Measurements from ENCODE around the gene NEURL1B. TPM values are rescaled to one million over a fixed set of nuclear protein-coding genes. Genes with fewer than 3 reads are reported as not detected.
A peak's percentile ranks its signal among the peaks of the same experiment; 100 is the strongest.

Gene NEURL1B
- total and polyA plus RNA-seq, 4 experiments from 2014 or later, result 0.02 to 0.20 (median 0.08) TPM; not detected in 1

DNA sequence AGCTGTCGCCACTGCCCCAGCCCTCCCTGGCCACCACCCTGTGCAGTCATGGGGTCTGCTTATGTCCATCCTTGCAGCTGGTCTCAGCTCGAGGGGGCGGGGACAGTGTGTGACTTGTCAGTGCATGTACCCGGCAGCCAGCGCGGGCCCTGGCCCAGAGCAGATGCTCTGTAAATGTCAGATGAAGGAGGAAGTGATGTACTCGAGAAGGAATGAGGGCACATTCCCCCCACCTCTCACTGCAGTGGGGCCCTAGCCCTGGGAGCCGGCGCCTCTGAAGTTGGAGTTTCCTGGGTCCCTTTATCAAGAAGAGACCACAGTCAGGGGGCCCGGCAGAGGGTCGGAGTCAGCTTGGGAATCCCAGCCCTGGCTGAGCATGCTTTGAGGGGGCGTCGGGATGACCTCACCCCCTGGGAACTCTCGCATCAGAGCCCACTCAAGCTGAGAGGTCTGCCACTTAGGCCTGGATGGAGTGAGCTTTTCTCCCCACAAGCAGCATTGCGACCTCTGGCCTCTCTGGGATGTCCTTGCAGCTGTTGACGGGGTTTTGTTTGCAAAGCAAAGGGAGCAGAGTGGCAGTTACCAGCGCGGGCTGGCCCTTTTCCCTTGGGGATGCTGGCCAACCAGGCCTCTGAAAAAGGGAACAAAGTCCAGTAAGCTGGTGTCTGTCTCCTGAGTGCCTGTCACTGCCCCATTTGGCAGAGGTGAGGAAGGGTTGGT, 19.0 kb downstream of the NEURL1B start:
- no peak for DNase-seq

DNA sequence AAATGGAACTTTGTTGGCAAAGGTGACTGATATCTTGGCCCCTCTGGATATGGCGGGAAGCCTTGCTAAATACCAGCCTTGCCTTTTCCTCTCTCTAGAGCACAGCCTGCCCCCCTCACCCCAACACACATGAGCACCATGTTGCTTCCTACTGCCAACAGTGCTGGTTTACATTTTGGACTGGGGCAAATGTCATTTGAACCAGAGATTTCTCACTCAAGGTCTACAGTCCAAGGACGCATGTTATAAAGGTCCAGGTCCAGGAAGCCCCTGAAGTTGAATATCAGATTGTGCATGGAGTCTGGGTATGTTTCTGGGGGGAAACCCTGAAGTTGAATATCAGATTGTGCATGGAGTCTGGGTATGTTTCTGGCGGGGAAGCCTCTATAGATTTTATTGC, 19.9 kb downstream of the NEURL1B start:
- peaks cover 0 to 5% of the 10 kb centered on the region in 2 donors for H3K27me3 Mint-ChIP-seq
- intact Hi-C loops (cut with micrococcal nuclease), result no loop called here
- Histone ChIP-seq H3K27me3 (ENCODE audit: insufficient read depth, low read length) (no peaks in the 10 kb centered on the region), H3K36me3 (ENCODE audit: insufficient read depth, low read length) (no peaks in the 10 kb centered on the region), H3K27ac (ENCODE audit: low read depth, low read length) (no peak overlapping the region), H3K9me3 (ENCODE audit: control insufficient read depth in 1 of 2, low read length in 2 of 2) (no peaks in the 10 kb centered on the region), H3K4me1 (ENCODE audit: insufficient read depth, low read length) (no peaks in the 10 kb centered on the region), H3K4me3 (ENCODE audit: low read length in 2 of 2) (no peak overlapping the region)
- DNase-seq, result no peak
- H3K4me1 Mint-ChIP-seq, result no peaks in the 10 kb centered on the region
- H3K4me3 Mint-ChIP-seq, result no peak overlapping the region
- H3K9me3 Mint-ChIP-seq, result peaks cover 1 to 15% (median 8%) of the 10 kb centered on the region in 8 donors
- H3K27ac Mint-ChIP-seq, result no peak overlapping the region
- POLR2A ChIA-PET (ENCODE audit: partially characterized antibody), result no interaction called here
- CTCF ChIA-PET (ENCODE audit: partially characterized antibody), result no interaction called here
- no peaks in the 10 kb centered on the region for H3K36me3 Mint-ChIP-seq

More for the DNA sequence above, 19.0 kb downstream of the NEURL1B start:
- Histone ChIP-seq H3K4me3 (ENCODE audit: low read length in 2 of 2) (no peak overlapping the region), H3K4me1 (ENCODE audit: insufficient read depth, low read length) (no peaks in the 10 kb centered on the region), H3K36me3 (ENCODE audit: insufficient read depth, low read length) (no peaks in the 10 kb centered on the region), H3K27ac (ENCODE audit: low read depth, low read length) (no peak overlapping the region), H3K27me3 (ENCODE audit: insufficient read depth, low read length) (no peaks in the 10 kb centered on the region), H3K9me3 (ENCODE audit: control insufficient read depth in 1 of 2, low read length in 2 of 2) (no peaks in the 10 kb centered on the region)
- intact Hi-C loops (cut with micrococcal nuclease), result no loop called here
- peaks cover 0 to 7% of the 10 kb centered on the region in 2 donors for H3K27me3 Mint-ChIP-seq
- H3K27ac Mint-ChIP-seq, result no peak overlapping the region
- H3K9me3 Mint-ChIP-seq, result peaks cover 3 to 24% (median 15%) of the 10 kb centered on the region in 8 donors
- ChIA-PET CTCF (ENCODE audit: partially characterized antibody) (no interaction called here), POLR2A (ENCODE audit: partially characterized antibody) (interaction anchor here (1.2 kb wide), 1 partner anchor 20 kb away, joined by 3 read pairs; no protein-coding TSS in a partner anchor)
- no peaks in the 10 kb centered on the region for H3K4me1 Mint-ChIP-seq
- no peaks in the 10 kb centered on the region for H3K36me3 Mint-ChIP-seq
- H3K4me3 Mint-ChIP-seq, result no peak overlapping the region

DNA sequence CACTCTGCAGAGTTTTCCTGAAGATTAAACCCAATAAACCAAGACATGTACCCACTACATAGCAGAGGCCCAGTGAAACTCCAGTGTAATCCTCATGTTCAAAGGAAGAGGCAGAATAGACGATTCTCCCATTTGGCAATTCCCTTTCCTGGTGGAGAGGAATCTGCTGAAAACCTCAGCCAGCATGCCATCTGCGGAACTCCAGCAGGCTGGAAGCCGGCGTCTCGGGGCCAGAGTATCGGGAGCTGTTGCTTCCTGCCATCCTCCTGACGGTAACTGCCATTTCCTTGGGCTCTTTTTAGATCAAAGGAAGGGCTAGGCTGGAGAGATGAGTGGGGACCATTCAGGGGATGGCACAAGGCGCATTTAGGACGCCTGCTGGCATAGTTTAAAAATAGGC, 20.5 kb downstream of the NEURL1B start:
- no peaks in the 10 kb centered on the region for H3K9me3 ChIP-seq (ENCODE audit: control insufficient read depth in 1 of 2, low read length in 2 of 2)
- ChIA-PET POLR2A (ENCODE audit: partially characterized antibody) (no interaction called here), CTCF (ENCODE audit: partially characterized antibody) (no interaction called here)
- H3K4me3 ChIP-seq (ENCODE audit: low read length in 2 of 2), result no peak overlapping the region
- H3K27ac Mint-ChIP-seq, result no peak overlapping the region
- peaks cover 0 to 4% of the 10 kb centered on the region in 2 donors for H3K27me3 Mint-ChIP-seq
- intact Hi-C loops (cut with micrococcal nuclease), result no loop called here
- H3K4me1 Mint-ChIP-seq, result no peaks in the 10 kb centered on the region
- H3K9me3 Mint-ChIP-seq, result peaks cover 0 to 11% (median 6%) of the 10 kb centered on the region in 8 donors
- H3K4me1 ChIP-seq (ENCODE audit: insufficient read depth, low read length), result no peaks in the 10 kb centered on the region
- no peaks in the 10 kb centered on the region for H3K27me3 ChIP-seq (ENCODE audit: insufficient read depth, low read length)
- H3K36me3 Mint-ChIP-seq, result no peaks in the 10 kb centered on the region
- DNase-seq, result no peak
- H3K27ac ChIP-seq (ENCODE audit: low read depth, low read length), result no peak overlapping the region
- H3K4me3 Mint-ChIP-seq, result no peak overlapping the region
- H3K36me3 ChIP-seq (ENCODE audit: insufficient read depth, low read length), result no peaks in the 10 kb centered on the region

DNA sequence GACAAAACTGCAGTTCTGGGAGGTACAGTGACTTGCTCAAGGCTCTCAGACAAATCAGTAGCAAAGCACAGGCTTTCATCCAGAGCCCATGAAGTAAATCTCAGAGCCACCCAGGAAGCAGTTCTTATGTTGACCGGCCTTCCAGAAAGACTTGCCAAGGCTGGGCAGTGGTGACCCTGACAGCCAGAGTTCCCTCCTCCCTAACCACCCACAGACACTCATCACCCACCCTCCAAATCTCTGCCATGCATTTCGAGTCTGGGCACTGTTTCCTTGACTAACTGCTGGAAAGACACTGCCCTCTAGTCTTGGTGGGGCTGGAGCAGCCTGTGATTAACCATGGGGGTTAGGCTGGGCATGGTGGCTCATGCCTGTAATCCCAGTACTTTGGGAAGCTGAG, 21.5 kb downstream of the NEURL1B start:
- Histone ChIP-seq H3K9me3 (ENCODE audit: control insufficient read depth in 1 of 2, low read length in 2 of 2) (no peaks in the 10 kb centered on the region), H3K27me3 (ENCODE audit: insufficient read depth, low read length) (no peaks in the 10 kb centered on the region), H3K27ac (ENCODE audit: low read depth, low read length) (no peak overlapping the region), H3K4me3 (ENCODE audit: low read length in 2 of 2) (no peak overlapping the region), H3K4me1 (ENCODE audit: insufficient read depth, low read length) (no peaks in the 10 kb centered on the region), H3K36me3 (ENCODE audit: insufficient read depth, low read length) (no peaks in the 10 kb centered on the region)
- Mint-ChIP-seq H3K27me3 (peaks cover 0 to 4% of the 10 kb centered on the region in 2 donors), H3K36me3 (no peaks in the 10 kb centered on the region), H3K4me3 (no peak overlapping the region), H3K9me3 (peaks cover 0 to 4% (median 0%) of the 10 kb centered on the region in 8 donors), H3K4me1 (no peaks in the 10 kb centered on the region), H3K27ac (no peak overlapping the region)
- POLR2A ChIA-PET (ENCODE audit: partially characterized antibody), result no interaction called here
- intact Hi-C loops (cut with micrococcal nuclease), result no loop called here
- CTCF ChIA-PET (ENCODE audit: partially characterized antibody), result no interaction called here
- no peak for DNase-seq

DNA sequence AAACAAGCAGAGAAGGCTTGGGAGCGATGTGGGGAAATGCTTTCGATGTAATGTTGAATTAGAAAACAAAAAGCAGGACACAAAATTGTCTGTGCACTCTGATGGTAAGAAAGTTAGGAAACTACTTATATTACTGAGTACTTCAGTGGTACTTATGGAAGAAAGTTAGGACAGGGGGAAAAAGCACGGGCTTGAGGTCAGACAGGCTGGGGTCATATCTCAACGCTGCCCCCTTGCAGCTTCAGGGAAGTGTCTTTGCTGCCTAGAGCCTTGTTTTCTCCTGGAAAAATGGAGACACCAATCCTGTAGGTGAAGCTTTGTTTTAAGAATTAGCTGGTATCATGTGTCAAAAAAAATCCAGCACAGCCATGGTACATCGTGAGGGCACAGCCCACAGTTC, 23.0 kb downstream of the NEURL1B start:
- peaks cover 0 to 1% (median 0%) of the 10 kb centered on the region in 8 donors for H3K9me3 Mint-ChIP-seq
- Histone ChIP-seq H3K27ac (ENCODE audit: low read depth, low read length) (no peak overlapping the region), H3K4me1 (ENCODE audit: insufficient read depth, low read length) (no peaks in the 10 kb centered on the region), H3K36me3 (ENCODE audit: insufficient read depth, low read length) (no peaks in the 10 kb centered on the region), H3K27me3 (ENCODE audit: insufficient read depth, low read length) (no peaks in the 10 kb centered on the region), H3K9me3 (ENCODE audit: control insufficient read depth in 1 of 2, low read length in 2 of 2) (no peaks in the 10 kb centered on the region), H3K4me3 (ENCODE audit: low read length in 2 of 2) (no peak overlapping the region)
- no peaks in the 10 kb centered on the region for H3K4me1 Mint-ChIP-seq
- H3K4me3 Mint-ChIP-seq, result no peak overlapping the region
- CTCF ChIA-PET (ENCODE audit: partially characterized antibody), result no interaction called here
- H3K36me3 Mint-ChIP-seq, result no peaks in the 10 kb centered on the region
- intact Hi-C loops (cut with micrococcal nuclease), result no loop called here
- H3K27me3 Mint-ChIP-seq, result peaks cover 0 to 4% of the 10 kb centered on the region in 2 donors
- peak overlapping the region in 1 of 7 donors; percentile 36 for H3K27ac Mint-ChIP-seq
- DNase-seq, result no peak
- POLR2A ChIA-PET (ENCODE audit: partially characterized antibody), result no interaction called here

DNA sequence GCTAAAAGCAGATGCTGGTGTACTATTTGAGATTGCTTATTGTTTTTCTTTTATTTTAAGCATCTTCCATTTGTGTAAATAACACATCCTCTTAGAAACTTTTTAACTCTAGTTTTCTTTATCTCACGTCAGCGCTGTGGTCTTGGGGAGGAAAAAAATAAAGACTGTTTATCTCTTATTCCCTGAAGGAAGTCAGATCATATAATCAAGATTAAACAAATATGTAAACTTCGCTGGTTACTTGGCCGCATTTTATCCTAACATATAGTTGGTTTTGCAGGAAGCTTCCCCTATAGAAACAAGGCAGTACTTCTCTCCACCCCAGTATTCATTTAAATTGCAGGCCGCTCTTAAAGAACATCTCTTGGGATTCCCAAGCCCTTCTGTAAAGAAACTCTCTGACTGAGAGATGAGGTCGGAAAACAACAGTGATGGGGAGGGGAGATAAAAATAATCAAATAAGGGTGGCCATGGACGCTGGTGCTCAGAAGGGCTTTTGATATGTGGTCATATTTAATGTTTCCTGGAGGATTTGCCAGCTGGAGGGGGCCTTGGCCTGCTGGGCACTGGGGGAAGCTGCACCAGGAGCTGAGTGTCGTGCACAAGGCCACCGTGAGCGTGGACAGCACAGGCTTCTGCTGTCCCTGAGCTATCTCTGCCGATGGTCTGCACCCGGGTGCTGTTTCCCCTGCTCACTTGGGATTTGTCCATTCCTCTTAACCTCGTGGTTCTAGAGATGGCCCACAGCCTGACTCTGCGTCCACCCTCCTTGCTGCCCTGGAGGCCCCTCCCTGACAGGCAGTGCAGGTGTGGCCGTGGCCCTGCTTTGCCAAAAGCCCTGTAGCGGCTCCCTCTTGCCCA, 23.8 kb downstream of the NEURL1B start:
- Histone ChIP-seq H3K4me3 (ENCODE audit: low read length in 2 of 2) (no peak overlapping the region), H3K27ac (ENCODE audit: low read depth, low read length) (no peak overlapping the region), H3K4me1 (ENCODE audit: insufficient read depth, low read length) (no peaks in the 10 kb centered on the region), H3K9me3 (ENCODE audit: control insufficient read depth in 1 of 2, low read length in 2 of 2) (no peaks in the 10 kb centered on the region), H3K36me3 (ENCODE audit: insufficient read depth, low read length) (no peaks in the 10 kb centered on the region), H3K27me3 (ENCODE audit: insufficient read depth, low read length) (no peaks in the 10 kb centered on the region)
- Mint-ChIP-seq H3K4me1 (no peaks in the 10 kb centered on the region), H3K27ac (no peak overlapping the region), H3K4me3 (no peak overlapping the region), H3K9me3 (peaks cover 0 to 1% (median 0%) of the 10 kb centered on the region in 8 donors), H3K36me3 (no peaks in the 10 kb centered on the region), H3K27me3 (peaks cover 0 to 4% of the 10 kb centered on the region in 2 donors)
- DNase-seq, result no peak
- intact Hi-C loops (cut with micrococcal nuclease), result no loop called here
- ChIA-PET POLR2A (ENCODE audit: partially characterized antibody) (no interaction called here), CTCF (ENCODE audit: partially characterized antibody) (interaction anchor here (1.1 kb wide), 1 partner anchor 36 kb away, joined by 3 read pairs; no protein-coding TSS in a partner anchor)

DNA sequence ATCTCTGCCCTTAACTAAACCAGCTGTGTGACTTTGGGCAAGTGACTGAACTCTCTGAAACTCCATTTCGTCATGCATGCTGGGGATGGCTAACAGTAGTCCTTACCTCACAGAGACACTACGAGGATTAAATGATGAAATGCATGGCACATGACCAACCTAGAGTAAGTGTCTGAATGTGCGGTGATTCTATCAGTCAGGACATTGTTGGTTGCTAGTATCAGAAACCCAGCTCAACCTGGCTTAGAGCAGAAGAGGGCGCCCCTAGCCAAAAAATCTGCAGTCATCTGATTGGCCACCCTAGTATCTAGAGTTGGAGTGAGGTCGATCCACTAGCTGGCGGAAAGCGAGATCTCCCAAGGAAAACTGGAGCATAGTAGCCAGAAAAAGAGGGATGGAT, 25.2 kb downstream of the NEURL1B start:
- ChIA-PET CTCF (ENCODE audit: partially characterized antibody) (interaction anchor here (0.9 to 2.8 kb wide), 2 partner anchors 31 to 35 kb away, joined by 3 to 9 read pairs; no protein-coding TSS in a partner anchor), POLR2A (ENCODE audit: partially characterized antibody) (no interaction called here)
- Mint-ChIP-seq H3K4me1 (peaks cover 0 to 2% (median 0%) of the 10 kb centered on the region in 4 donors), H3K9me3 (no peaks in the 10 kb centered on the region), H3K36me3 (no peaks in the 10 kb centered on the region), H3K4me3 (no peak overlapping the region), H3K27me3 (peaks cover 0 to 5% of the 10 kb centered on the region in 2 donors), H3K27ac (no peak overlapping the region)
- H3K27ac ChIP-seq (ENCODE audit: low read depth, low read length), result no peak overlapping the region
- H3K4me1 ChIP-seq (ENCODE audit: insufficient read depth, low read length), result no peaks in the 10 kb centered on the region
- H3K36me3 ChIP-seq (ENCODE audit: insufficient read depth, low read length), result no peaks in the 10 kb centered on the region
- no peaks in the 10 kb centered on the region for H3K9me3 ChIP-seq (ENCODE audit: control insufficient read depth in 1 of 2, low read length in 2 of 2)
- H3K27me3 ChIP-seq (ENCODE audit: insufficient read depth, low read length), result no peaks in the 10 kb centered on the region
- DNase-seq, result no peak
- H3K4me3 ChIP-seq (ENCODE audit: low read length in 2 of 2), result no peak overlapping the region
- intact Hi-C loops (cut with micrococcal nuclease), result no loop called here

Measured in CD4-positive, alpha-beta memory T cell (primary cell).